HEK293 (cell line): ENCODE measurements around the gene PAK1.
"Not testable (repeated sequence)": the region's sequence is repeated elsewhere in the genome, so short reads cannot be mapped to it uniquely, and the experiment has no call there.

Experiments
- CTCF ChIA-PET: fragments of 350-600 bp; formaldehyde crosslinking; extraction: SDS; loops from one replicate; lab custom pipeline; 2021; ENCODE audit warnings: antibody characterized with exemption; lab: Yijun Ruan, JAX
- POLR2A ChIA-PET: fragments of 300-600 bp; formaldehyde crosslinking; extraction: SDS; loops from one replicate; lab custom pipeline; 2020; ENCODE audit warnings: antibody characterized with exemption, inconsistent platforms; lab: Yijun Ruan, JAX
- H3K27ac ChIP-seq: fragments of 200-500 bp; sonication (Bioruptor generic); 2 replicates; pipeline ENCODE4 v1.5.1; 2014; ENCODE audit warnings: low read depth, low read length, control low read depth, inconsistent platforms; ENCODE audit errors: extremely low read depth
- H3K36me3 ChIP-seq, 2 experiments: fragments of 200-500 bp in 1 of 2; sonication (Bioruptor generic) in 1 of 2; 1 replicate in 1 of 2; 2 replicates in 1 of 2; pipeline ENCODE4 v1.5.1; 2014 to 2017; ENCODE audit warnings: inconsistent platforms in 2 of 2, low read length in 2 of 2; ENCODE audit not compliant: control insufficient read depth in 2 of 2, insufficient read depth in 1 of 2
- H3K4me1 ChIP-seq: fragments of 200-500 bp; sonication (Bioruptor generic); 2 replicates; pipeline ENCODE4 v1.5.1; 2014; ENCODE audit warnings: mild to moderate bottlenecking, low read length, inconsistent platforms; ENCODE audit not compliant: control insufficient read depth, insufficient read depth
- H3K4me3 ChIP-seq: 2 replicates; pipeline ENCODE4 v1.5.1; 2011; ENCODE audit warnings: low read depth, mild to moderate bottlenecking, control low read depth, low read length, moderate library complexity
- H3K9me3 ChIP-seq: fragments of 200-500 bp; sonication (Bioruptor generic); 2 replicates; pipeline ENCODE4 v1.5.1; 2014; ENCODE audit warnings: low read depth, low read length, inconsistent platforms; ENCODE audit not compliant: control insufficient read depth, insufficient read depth
- KLF9 ChIP-seq: fragments of 450-650 bp; formaldehyde crosslinking; IDR thresholded peaks from 2 replicates; pipeline ENCODE4 v1.5.1; 2016; ENCODE audit warnings: missing biosample characterization, missing genetic modification characterization, low read depth
- REPIN1 ChIP-seq: fragments of 450-650 bp; formaldehyde crosslinking; IDR thresholded peaks from 2 replicates; pipeline ENCODE4 v1.5.1; 2017; ENCODE audit warnings: missing biosample characterization, missing genetic modification characterization, low read depth
- SALL2 ChIP-seq: fragments of 450-650 bp; formaldehyde crosslinking; IDR thresholded peaks from 2 replicates; pipeline ENCODE4 v1.5.0; 2017; ENCODE audit warnings: missing biosample characterization, mild to moderate bottlenecking, missing genetic modification characterization, borderline replicate concordance
- SP7 ChIP-seq: fragments of 450-650 bp; formaldehyde crosslinking; IDR thresholded peaks from 2 replicates; pipeline ENCODE4 v1.5.1; 2016; ENCODE audit warnings: missing biosample characterization, missing genetic modification characterization
- ZBTB48 ChIP-seq: fragments of 450-650 bp; formaldehyde crosslinking; IDR thresholded peaks from 2 replicates; pipeline ENCODE4 v1.5.1; 2016; ENCODE audit warnings: missing biosample characterization, missing genetic modification characterization
- ZFP37 ChIP-seq: fragments of 450-650 bp; formaldehyde crosslinking; IDR thresholded peaks from 2 replicates; pipeline ENCODE4 v1.5.1; 2016; ENCODE audit warnings: missing biosample characterization, missing genetic modification characterization
- ZIC2 ChIP-seq: fragments of 450-650 bp; formaldehyde crosslinking; IDR thresholded peaks from 2 replicates; pipeline ENCODE4 v1.5.1; 2016; ENCODE audit warnings: missing biosample characterization, missing genetic modification characterization
- ZNF121 ChIP-seq: fragments of 450-650 bp; formaldehyde crosslinking; IDR thresholded peaks from 2 replicates; pipeline ENCODE4 v1.5.1; 2016; ENCODE audit warnings: missing biosample characterization, missing genetic modification characterization
- ZNF140 ChIP-seq: fragments of 450-650 bp; formaldehyde crosslinking; IDR thresholded peaks from 2 replicates; pipeline ENCODE4 v1.5.1; 2016; ENCODE audit warnings: missing biosample characterization, missing genetic modification characterization
- ZNF16 ChIP-seq: fragments of 450-650 bp; formaldehyde crosslinking; IDR thresholded peaks from 2 replicates; pipeline ENCODE4 v1.5.1; 2016; ENCODE audit warnings: low read depth, missing biosample characterization, missing genetic modification characterization
- ZNF211 ChIP-seq: fragments of 450-650 bp; formaldehyde crosslinking; IDR thresholded peaks from 2 replicates; pipeline ENCODE4 v1.5.1; 2016; ENCODE audit warnings: low read depth, missing biosample characterization, missing genetic modification characterization
- ZNF366 ChIP-seq: fragments of 450-650 bp; formaldehyde crosslinking; conservative IDR thresholded peaks from 2 replicates; pipeline ENCODE4 v1.5.1; 2016; ENCODE audit warnings: missing biosample characterization, missing genetic modification characterization
- ZNF416 ChIP-seq: fragments of 450-650 bp; formaldehyde crosslinking; IDR thresholded peaks from 2 replicates; pipeline ENCODE4 v1.5.1; 2016; ENCODE audit warnings: missing biosample characterization, missing genetic modification characterization
- ZNF426 ChIP-seq: fragments of 450-650 bp; formaldehyde crosslinking; IDR thresholded peaks from 2 replicates; pipeline ENCODE4 v1.5.1; 2017; ENCODE audit warnings: missing biosample characterization, missing genetic modification characterization, mild to moderate bottlenecking, inconsistent platforms, moderate library complexity
- ZNF548 ChIP-seq: fragments of 450-650 bp; formaldehyde crosslinking; IDR thresholded peaks from 2 replicates; pipeline ENCODE4 v1.5.1; 2016; ENCODE audit warnings: missing biosample characterization, missing genetic modification characterization
- ZNF585B ChIP-seq: fragments of 450-650 bp; formaldehyde crosslinking; IDR thresholded peaks from 2 replicates; pipeline ENCODE4 v1.5.1; 2016; ENCODE audit warnings: missing biosample characterization, missing genetic modification characterization
- ZNF791 ChIP-seq: fragments of 450-650 bp; formaldehyde crosslinking; IDR thresholded peaks from 2 replicates; pipeline ENCODE4 v1.5.1; 2016; ENCODE audit warnings: missing biosample characterization, missing genetic modification characterization
- ZSCAN23 ChIP-seq: fragments of 450-650 bp; formaldehyde crosslinking; IDR thresholded peaks from 2 replicates; pipeline ENCODE4 v1.5.1; 2016; ENCODE audit warnings: missing biosample characterization, missing genetic modification characterization
- TF ChIP-seq, protein P1 (sequence below): fragments of 450-650 bp; formaldehyde crosslinking; IDR thresholded peaks from 2 replicates; pipeline ENCODE4 v1.5.1; 2016; ENCODE audit warnings: missing biosample characterization, missing genetic modification characterization, borderline replicate concordance

The PAK1 gene

DNA sequence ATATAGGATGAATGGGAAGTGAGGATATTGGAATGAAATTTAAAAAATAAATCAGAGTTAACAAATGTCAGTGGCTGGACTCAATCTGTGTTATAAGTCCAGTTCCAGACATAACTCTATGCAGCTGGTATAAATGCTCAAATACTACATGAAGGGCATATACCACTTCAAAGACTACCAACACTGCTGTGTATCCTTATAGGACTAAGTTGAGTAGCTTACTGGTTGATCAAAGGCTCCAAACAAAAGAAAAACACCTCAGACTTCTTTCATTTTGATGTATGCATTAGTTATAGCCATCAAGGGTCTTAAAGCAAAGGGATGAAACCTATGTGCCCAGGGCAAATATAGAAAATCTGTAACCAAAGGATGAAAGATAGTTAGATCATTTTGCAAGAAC is 86.2 kb downstream of the PAK1 start (continued):
- TF ChIP-seq, protein P1, sequence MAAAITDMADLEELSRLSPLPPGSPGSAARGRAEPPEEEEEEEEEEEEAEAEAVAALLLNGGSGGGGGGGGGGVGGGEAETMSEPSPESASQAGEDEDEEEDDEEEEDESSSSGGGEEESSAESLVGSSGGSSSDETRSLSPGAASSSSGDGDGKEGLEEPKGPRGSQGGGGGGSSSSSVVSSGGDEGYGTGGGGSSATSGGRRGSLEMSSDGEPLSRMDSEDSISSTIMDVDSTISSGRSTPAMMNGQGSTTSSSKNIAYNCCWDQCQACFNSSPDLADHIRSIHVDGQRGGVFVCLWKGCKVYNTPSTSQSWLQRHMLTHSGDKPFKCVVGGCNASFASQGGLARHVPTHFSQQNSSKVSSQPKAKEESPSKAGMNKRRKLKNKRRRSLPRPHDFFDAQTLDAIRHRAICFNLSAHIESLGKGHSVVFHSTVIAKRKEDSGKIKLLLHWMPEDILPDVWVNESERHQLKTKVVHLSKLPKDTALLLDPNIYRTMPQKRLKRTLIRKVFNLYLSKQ (tag by site-specific recombination): no peak
- TF ChIP-seq ZIC2 (tag by site-specific recombination): no peak
- no peak for TF ChIP-seq KLF9 (tag by site-specific recombination)
- no peak for TF ChIP-seq ZNF211 (tag by site-specific recombination)
- no peak for TF ChIP-seq ZNF548 (tag by site-specific recombination)
- no peak for TF ChIP-seq ZNF426 (tag by site-specific recombination)
- no peak for TF ChIP-seq ZNF585B (tag by site-specific recombination)

DNA sequence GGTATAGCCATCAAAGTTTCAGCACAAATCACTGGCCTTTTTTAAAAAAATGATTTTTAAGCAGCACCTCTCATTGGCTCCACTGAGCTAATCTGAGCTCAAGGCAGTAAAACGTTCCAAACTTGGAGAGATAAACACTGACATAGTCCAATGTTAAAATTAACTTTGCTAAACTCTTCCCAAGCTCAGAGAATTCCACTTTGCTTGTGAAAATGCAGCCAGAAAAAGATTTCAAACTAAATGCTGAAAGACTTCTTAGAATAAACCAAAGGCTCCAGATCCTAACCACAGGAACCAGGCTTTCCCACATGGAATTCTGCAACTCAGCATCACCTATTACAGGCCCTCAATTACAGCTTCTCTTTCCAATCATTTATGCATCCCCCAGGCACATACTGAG is 87.7 kb downstream of the PAK1 start:
- Histone ChIP-seq H3K36me3 (peaks cover 0 to 12% of the 10 kb centered on the region in 2 experiments; a peak in 1 of 3 replicates), H3K9me3 (no peaks in the 10 kb centered on the region), H3K4me3 (no peak overlapping the region), H3K27ac (no peak overlapping the region), H3K4me1 (no peaks in the 10 kb centered on the region)
- TF ChIP-seq ZNF416 (tag by site-specific recombination) (no peak), SP7 (tag by site-specific recombination) (no peak)
- POLR2A ChIA-PET: interaction anchor here (0.6 kb wide), 1 partner anchor 249 kb away, joined by 5 read pairs; no protein-coding TSS in a partner anchor
- CTCF ChIA-PET: interaction anchor here (0.7 to 1.0 kb wide), 4 partner anchors 10 to 18 kb away, joined by 3 read pairs; no protein-coding TSS in a partner anchor

DNA sequence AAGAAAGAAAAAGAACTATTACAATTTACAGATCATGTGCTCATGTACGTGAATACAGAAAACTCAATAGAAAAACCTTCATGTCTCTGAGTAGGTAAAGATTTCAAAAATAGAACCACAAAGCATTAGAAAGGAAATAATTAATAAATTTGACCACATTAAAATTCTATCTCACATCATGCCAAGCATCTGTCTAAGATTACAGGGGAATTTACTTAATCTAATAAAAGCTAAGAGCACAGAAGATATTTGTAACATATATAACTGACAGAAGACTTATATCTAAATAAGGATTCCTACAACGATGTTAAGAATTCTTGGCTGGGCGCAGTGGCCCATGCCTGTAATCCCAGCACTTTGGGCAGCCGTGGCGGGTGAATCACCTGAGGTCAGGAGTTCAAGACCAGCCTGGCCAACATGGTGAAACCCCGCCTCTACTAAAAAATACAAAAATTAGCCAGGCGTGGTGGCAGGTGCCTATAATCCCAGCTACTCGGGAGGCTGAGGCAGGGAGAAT is 88.6 kb downstream of the PAK1 start:
- H3K27ac ChIP-seq, H3K9me3 ChIP-seq, H3K4me3 ChIP-seq, POLR2A ChIA-PET, H3K4me1 ChIP-seq: not testable (repeated sequence)
- CTCF ChIA-PET: interaction anchor here (0.9 kb wide), 1 partner anchor 13 kb away, joined by 3 read pairs; no protein-coding TSS in a partner anchor
- peaks cover 0 to 12% of the 10 kb centered on the region in 2 experiments; a peak in 1 of 3 replicates for H3K36me3 ChIP-seq

DNA sequence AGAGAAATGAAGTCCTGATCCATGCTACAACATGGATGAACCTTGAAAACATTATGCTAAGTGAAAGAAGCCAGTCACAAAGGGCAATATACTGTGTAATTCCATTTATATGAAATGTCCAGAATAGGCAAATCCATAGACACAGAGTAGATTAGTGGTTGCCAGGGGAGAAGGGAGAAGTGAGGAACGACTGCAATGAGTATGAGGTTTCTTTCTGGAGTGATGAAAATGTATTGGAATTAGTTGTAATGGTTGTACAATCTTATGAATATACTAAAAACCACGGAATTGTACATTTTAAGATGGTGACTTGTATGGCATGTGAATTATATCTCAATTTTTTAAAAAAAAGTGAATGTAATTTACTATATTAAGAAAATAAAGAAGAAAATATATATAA is 89.3 kb downstream of the PAK1 start:
- ChIA-PET POLR2A (no interaction called here), CTCF (no interaction called here)
- Histone ChIP-seq H3K9me3 (no peaks in the 10 kb centered on the region), H3K4me3 (no peak overlapping the region), H3K36me3 (peaks cover 0 to 15% of the 10 kb centered on the region in 2 experiments; a peak in 1 of 3 replicates), H3K27ac (no peak overlapping the region), H3K4me1 (no peaks in the 10 kb centered on the region)
- TF ChIP-seq REPIN1 (tag by site-specific recombination) (no peak), ZNF791 (tag by site-specific recombination) (no peak), ZNF16 (tag by site-specific recombination) (no peak), ZBTB48 (tag by site-specific recombination) (no peak), ZNF140 (tag by site-specific recombination) (no peak), ZFP37 (tag by site-specific recombination) (no peak), ZNF121 (tag by site-specific recombination) (no peak), ZSCAN23 (tag by site-specific recombination) (no peak), SALL2 (tag by site-specific recombination) (no peak), ZNF366 (tag by site-specific recombination) (no peak)

DNA sequence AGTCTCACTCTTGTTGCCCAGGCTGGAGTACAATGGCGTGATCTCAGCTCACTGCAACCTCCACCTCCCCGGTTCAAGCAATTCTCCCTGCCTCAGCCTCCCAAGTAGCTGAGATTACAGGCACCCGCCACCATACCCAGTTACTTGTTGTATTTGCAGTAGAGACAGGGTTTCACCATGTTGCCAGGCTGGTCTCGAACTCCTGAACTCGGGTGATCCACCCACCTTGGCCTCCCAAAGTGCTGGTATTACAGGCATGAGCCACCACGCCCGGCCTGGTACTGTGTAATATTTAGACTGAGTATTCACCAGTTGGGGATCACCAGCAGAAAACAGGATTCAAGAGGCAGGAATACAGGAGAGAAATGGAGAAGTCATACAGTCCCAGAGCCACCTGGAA is 90.5 kb downstream of the PAK1 start:
- H3K36me3 ChIP-seq: peaks cover 0 to 27% of the 10 kb centered on the region in 2 experiments; a peak in 1 of 3 replicates
- H3K4me1 ChIP-seq, POLR2A ChIA-PET, H3K4me3 ChIP-seq, H3K27ac ChIP-seq, H3K9me3 ChIP-seq, CTCF ChIA-PET: not testable (repeated sequence)
